ENCODE results near the gene LUZP1. TPM values are rescaled to one million over a fixed set of nuclear protein-coding genes. Genes with fewer than 3 reads are reported as not detected.
"Not testable (repeated sequence)": the region's sequence is repeated elsewhere in the genome, so short reads cannot be mapped to it uniquely, and the experiment has no call there.

LUZP1 gene
- total RNA-seq, 2 donors from 2014 or later: 4.6 to 8.0 TPM

DNA sequence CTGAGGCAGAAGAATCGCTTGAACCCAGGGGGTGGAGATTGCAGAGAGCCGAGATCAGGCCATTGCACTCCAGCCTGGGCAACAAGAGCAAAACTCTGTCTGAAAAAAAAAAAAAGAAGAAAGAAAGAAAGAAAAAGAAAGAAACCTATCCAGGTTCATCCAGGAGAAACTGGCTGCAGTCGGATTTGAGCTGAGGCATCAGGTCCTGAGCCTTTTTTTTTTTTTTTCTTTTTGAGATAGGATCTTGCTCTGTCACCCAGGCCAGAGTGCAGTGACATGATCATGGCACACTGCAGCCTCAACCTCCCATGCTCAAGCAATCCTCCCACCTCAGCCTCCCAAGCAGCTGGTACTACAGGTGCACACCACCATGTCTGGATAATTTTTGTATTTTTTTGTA lies 22.5 kb upstream of the LUZP1 start:
- TF ChIP-seq, protein P1, sequence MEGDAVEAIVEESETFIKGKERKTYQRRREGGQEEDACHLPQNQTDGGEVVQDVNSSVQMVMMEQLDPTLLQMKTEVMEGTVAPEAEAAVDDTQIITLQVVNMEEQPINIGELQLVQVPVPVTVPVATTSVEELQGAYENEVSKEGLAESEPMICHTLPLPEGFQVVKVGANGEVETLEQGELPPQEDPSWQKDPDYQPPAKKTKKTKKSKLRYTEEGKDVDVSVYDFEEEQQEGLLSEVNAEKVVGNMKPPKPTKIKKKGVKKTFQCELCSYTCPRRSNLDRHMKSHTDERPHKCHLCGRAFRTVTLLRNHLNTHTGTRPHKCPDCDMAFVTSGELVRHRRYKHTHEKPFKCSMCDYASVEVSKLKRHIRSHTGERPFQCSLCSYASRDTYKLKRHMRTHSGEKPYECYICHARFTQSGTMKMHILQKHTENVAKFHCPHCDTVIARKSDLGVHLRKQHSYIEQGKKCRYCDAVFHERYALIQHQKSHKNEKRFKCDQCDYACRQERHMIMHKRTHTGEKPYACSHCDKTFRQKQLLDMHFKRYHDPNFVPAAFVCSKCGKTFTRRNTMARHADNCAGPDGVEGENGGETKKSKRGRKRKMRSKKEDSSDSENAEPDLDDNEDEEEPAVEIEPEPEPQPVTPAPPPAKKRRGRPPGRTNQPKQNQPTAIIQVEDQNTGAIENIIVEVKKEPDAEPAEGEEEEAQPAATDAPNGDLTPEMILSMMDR (IDR thresholded peaks at IDR 0.05): no peak
- no peak for TF ChIP-seq POLR2A (IDR thresholded peaks at IDR 0.05)
- intact Hi-C loops (cut with DNase I): no loop called here
- Histone ChIP-seq H3K27me3 (no peaks in the 10 kb centered on the region), H3K4me1 (no peaks in the 10 kb centered on the region), H3K4me3 (no peak overlapping the region), H3K36me3 (replicated peaks in 1 of 2; ENCODE audit: insufficient read depth in 1 of 2, low read depth in 2 of 2) (no peaks in the 10 kb centered on the region), H3K9me3 (no peaks in the 10 kb centered on the region), H3K27ac (no peak overlapping the region)
- DNase-seq (no peak), ATAC-seq (no peak)
- WGBS, 2 donors: 87 to 94% methylated on average over 3 of the region's 3 CpGs

DNA sequence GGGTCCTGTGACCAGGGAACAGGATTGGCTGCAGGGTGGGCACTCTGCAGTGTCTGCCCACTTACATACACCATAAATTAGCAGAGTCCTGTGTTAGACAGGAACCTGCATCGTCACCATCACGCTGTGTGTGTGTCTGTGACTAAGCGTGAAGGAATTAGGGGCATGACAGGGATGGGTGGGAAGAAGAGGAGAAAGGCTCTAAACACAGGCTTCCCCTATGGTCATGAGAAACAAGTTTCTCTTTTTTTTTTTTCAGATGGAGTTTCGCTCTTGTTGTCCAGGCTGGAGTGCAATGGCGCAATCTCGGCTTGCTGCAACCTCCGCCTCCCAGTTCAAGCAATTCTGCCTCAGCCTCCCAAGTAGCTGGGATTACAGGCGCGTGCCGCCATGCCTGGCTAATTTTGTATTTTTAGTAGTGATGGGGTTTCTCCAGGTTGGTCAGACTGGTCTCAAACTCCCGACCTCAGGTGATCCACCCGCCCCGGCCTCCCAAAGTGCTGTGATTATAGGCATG lies 20.3 kb upstream of the LUZP1 start:
- ATAC-seq; H3K27me3 ChIP-seq; DNase-seq; H3K9me3 ChIP-seq; H3K27ac ChIP-seq; H3K4me1 ChIP-seq; H3K4me3 ChIP-seq; H3K36me3 ChIP-seq (replicated peaks in 1 of 2; ENCODE audit: insufficient read depth in 1 of 2, low read depth in 2 of 2): not testable (repeated sequence)
- intact Hi-C loops (cut with DNase I): loop anchor here (10.0 kb wide), 1 partner anchor 214 kb away; the partner anchor contains the start of gene LACTBL1
- WGBS, 2 donors: 91% methylated on average over 13 of the region's 13 CpGs

DNA sequence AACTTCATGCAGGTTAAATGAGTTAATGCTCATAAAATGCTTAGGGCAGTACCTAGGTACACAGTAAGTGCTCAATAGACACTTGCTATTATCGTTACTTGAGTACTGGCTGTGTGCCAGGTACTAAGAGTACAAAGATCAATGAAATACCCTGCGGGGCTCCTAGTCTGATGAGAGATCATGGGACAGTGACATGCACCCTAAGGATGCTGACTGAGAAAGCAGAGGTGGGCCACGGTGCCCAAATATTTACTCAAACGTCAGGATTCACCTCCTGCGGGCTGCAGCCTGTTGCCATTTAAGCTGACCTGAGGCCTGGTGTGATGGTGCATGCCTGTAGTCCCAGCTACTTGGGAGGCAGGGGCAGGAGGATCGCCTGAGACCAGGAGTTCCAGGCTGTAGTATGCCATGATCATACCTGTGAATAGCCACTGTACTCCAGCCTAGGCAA lies 19.8 kb upstream of the LUZP1 start:
- no peaks in the 10 kb centered on the region for H3K9me3 ChIP-seq
- intact Hi-C loops (cut with DNase I): loop anchor here (10.0 kb wide), 1 partner anchor 214 kb away; the partner anchor contains the start of gene LACTBL1
- WGBS, 2 donors: 39 to 48% methylated on average over 5 to 6 of the region's 6 CpGs
- H3K4me3 ChIP-seq: no peak overlapping the region
- ATAC-seq (no peak), DNase-seq (no peak)
- H3K4me1 ChIP-seq: peaks cover 5% of the 10 kb centered on the region
- H3K36me3 ChIP-seq (replicated peaks in 1 of 2; ENCODE audit: insufficient read depth in 1 of 2, low read depth in 2 of 2): no peaks in the 10 kb centered on the region
- TF ChIP-seq POLR2A (IDR thresholded peaks at IDR 0.05): no peak
- TF ChIP-seq, protein P1 (IDR thresholded peaks at IDR 0.05): no peak
- H3K27ac ChIP-seq: no peak overlapping the region
- no peaks in the 10 kb centered on the region for H3K27me3 ChIP-seq

DNA sequence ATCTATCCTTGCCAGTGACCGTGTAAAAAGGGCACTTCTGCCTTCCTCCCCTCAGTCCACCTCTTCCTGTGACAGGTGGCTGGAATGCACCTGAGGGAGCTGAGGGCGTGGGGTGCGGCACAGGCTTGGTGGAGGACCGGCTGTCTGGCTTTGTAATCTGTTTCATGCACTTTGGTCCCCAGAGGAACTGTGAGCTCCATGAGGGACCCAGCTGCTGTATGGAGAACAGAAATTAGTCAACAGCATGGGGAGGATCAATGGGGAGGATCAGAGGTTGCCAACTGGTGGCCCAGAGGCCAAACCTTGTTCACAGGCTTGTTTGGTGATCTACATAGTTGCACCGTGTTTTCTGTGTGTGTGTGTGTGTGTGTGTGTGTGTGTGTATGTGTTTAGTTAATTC lies 19.0 kb upstream of the LUZP1 start:
- WGBS, 2 donors: 62 to 69% methylated on average over 3 to 5 of the region's 5 CpGs
- no peaks in the 10 kb centered on the region for H3K9me3 ChIP-seq

DNA sequence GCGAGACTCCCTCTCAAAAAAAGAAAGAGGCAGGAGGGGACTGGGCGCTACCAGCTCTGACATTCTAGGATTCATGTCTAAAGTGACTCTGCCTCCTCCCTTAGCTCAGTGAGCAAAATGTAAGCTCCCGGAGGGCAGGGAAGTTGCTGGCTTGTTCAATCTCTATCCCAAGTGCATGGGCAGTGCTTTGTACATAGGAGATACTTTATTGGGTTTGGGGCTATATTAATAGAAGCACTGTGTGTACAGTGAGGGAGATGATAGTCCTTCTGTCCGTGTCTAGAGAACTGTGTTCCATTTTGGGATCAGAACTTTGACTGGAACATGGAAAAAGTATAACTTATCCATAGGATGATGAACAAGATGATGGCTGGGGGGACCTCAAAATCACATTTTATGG lies 16.7 kb upstream of the LUZP1 start:
- intact Hi-C loops (cut with DNase I): loop anchor here (10.0 kb wide), 1 partner anchor 211 kb away; the partner anchor contains the start of gene LACTBL1

More for the DNA sequence above, 19.0 kb upstream of the LUZP1 start:
- no peak for ATAC-seq
- DNase-seq: no peak
- no peaks in the 10 kb centered on the region for H3K27me3 ChIP-seq
- H3K4me1 ChIP-seq: peaks cover 5% of the 10 kb centered on the region
- intact Hi-C loops (cut with DNase I): loop anchor here (2.0 to 10.0 kb wide), 2 partner anchors 91 to 213 kb away; partner anchors contain the start of gene LACTBL1
- no peak overlapping the region for H3K4me3 ChIP-seq
- no peak for TF ChIP-seq POLR2A (IDR thresholded peaks at IDR 0.05)
- TF ChIP-seq, protein P1 (IDR thresholded peaks at IDR 0.05): no peak
- H3K36me3 ChIP-seq (replicated peaks in 1 of 2; ENCODE audit: insufficient read depth in 1 of 2, low read depth in 2 of 2): no peaks in the 10 kb centered on the region
- H3K27ac ChIP-seq: no peak overlapping the region

More for the DNA sequence above, 16.7 kb upstream of the LUZP1 start:
- Histone ChIP-seq H3K27me3 (no peaks in the 10 kb centered on the region), H3K36me3 (replicated peaks in 1 of 2; ENCODE audit: insufficient read depth in 1 of 2, low read depth in 2 of 2) (no peaks in the 10 kb centered on the region), H3K9me3 (no peaks in the 10 kb centered on the region), H3K4me3 (no peak overlapping the region), H3K4me1 (peaks cover 5% of the 10 kb centered on the region), H3K27ac (no peak overlapping the region)
- 35 to 53% methylated on average over 2 to 4 of the region's 4 CpGs for WGBS, 2 donors
- DNase-seq: no peak
- TF ChIP-seq, protein P1 (IDR thresholded peaks at IDR 0.05): no peak
- TF ChIP-seq POLR2A (IDR thresholded peaks at IDR 0.05): no peak
- ATAC-seq: no peak
